Testis (tissue), 2 donors: ENCODE results near the gene SCLY.

Experiments used
- CTCF ChIP-seq, 3 experiments: fragments of 450-650 bp in 2 of 3; fragments of 200-600 bp in 1 of 3; sonication (generic) in 1 of 3; IDR thresholded peaks; one replicate each; pipeline ENCODE4 v1.5.1; 2016 to 2019; ENCODE audit warnings: antibody characterized with exemption in 3 of 3, mild to moderate bottlenecking in 2 of 3, moderate library complexity in 1 of 3
- POLR2A ChIP-seq: fragments of 450-650 bp; IDR thresholded peaks from one replicate; pipeline ENCODE4 v1.6.1; 2017; ENCODE audit warnings: antibody characterized with exemption, mild to moderate bottlenecking, moderate library complexity

GRCh38 chr2:238030422-238031155 is 30.2 kb upstream of the SCLY start:
- TF ChIP-seq CTCF (IDR thresholded peaks at IDR 0.05) (no peak), POLR2A (no peak)
